Measurements from ENCODE around the gene MYO18B.
"Not testable (repeated sequence)": the region's sequence is repeated elsewhere in the genome, so short reads cannot be mapped to it uniquely, and the experiment has no call there.

The MYO18B gene

DNA sequence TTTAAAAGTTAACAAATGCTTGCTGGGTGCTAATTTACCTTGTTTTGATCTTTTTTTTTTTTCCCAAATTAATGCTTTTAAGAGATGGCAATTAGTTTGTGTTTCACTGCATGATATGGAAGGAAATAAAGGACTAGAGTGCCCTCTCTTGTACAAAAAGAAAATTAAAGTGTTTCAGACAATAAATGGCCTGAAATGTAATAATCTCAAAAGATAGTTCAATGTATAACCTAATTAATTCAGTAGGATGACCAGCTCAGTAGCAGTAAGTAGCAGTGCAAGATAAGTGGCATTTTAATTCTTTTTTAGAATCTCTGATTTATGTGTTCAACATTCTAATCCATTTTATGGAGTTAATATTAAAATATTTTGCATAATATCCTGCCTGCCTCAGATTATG, 39.9 kb upstream of the MYO18B start:
- no peak overlapping the region for H3K4me3 ChIP-seq (ENCODE audit: low read length)

DNA sequence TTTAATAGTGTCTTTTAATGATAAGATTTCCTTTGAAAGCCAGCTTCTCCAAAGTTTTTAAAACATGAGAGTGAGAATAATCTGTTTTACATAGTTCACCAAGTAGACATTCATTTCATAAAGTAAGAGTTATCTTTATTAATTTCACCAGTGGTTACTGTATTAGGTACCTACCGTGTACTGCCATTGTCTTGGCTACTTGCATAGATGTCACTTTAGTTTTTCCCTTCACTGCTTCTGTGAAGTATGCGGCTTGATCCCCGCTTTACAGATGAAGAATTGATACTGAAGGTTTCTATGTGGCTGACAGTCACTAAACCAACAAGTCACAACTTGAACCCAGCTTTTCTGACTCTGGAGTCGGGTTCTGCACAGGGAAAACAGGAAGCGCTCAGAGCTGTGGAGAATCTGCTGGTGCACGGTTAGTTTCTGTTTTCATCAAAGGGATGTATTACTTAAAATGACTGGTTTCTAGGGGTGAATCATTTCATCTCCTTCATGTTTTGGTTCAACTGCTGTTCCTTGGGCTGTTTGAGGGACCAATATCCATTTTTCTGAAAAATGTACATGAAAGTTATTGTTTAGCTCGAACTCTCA, 39.3 kb upstream of the MYO18B start:
- no peak for TF ChIP-seq ZNF274 (IDR thresholded peaks at IDR 0.05; ENCODE audit: low read depth, low read length)
- H3K4me3 ChIP-seq (ENCODE audit: low read length), result no peak overlapping the region

More for the DNA sequence above, 39.9 kb upstream of the MYO18B start:
- TF ChIP-seq ZNF274 (IDR thresholded peaks at IDR 0.05; ENCODE audit: low read depth, low read length), result no peak

DNA sequence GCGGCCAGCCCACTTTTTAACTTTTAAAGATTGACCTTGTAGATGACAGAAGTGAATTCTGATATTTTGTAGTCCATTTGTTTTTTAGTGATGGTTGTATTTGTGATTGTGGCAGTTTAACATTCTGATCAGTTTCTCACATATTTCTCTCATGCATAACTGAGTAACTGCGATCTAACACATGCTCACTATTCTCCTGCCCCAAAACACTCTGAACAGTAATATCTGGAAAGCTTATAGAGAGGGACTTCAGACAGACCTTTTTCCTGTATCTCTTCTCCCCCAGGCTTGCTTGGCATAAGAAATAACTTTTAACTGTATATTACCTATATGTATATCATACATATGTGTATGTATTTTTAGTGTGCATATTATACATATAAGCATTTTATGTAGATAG, 37.3 kb upstream of the MYO18B start:
- no peak overlapping the region for H3K4me3 ChIP-seq (ENCODE audit: low read length)
- no peak for TF ChIP-seq ZNF274 (IDR thresholded peaks at IDR 0.05; ENCODE audit: low read depth, low read length)

DNA sequence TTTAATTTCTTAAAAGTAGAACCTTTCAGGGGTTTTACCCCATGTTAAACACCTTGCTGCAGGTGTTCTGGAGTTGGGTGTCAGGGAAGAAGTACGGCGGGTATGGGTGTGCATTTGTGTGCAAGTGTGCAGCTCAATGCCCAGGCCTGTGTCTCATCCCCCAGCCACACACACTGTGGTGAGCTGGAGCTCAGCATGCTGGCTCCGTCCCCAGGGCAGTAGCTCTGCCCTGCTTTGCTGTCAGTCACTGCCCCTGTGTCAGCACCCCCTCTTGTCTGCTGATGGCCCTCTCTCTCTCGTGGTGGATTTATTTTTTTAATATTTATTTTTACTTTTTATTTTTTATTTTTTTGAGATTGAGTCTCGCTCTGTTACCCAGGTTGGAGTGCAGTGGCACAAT, 35.8 kb upstream of the MYO18B start:
- no peak overlapping the region for H3K4me3 ChIP-seq (ENCODE audit: low read length)
- no peak for TF ChIP-seq ZNF274 (IDR thresholded peaks at IDR 0.05; ENCODE audit: low read depth, low read length)

DNA sequence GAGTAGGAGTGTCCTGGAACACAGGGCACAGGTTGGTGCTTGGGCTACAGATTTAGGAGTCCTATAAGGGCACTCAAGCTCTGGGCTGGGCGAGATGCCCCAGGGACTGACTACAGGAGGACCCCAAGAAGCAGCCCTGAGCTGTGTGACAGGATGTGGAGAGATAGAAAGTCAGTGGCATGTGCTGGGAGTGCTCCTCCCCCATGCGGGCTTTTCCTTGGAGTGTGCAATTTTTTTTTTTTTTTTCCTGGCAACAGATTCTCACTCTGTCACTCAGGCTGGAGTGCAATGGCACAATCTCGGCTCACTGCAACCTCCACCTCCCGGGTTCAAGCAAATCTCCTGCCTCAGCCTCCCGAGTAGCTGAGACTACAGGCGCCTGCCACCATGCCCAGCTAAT, 33.6 kb upstream of the MYO18B start:
- H3K4me3 ChIP-seq (ENCODE audit: low read length), result not testable (repeated sequence)

DNA sequence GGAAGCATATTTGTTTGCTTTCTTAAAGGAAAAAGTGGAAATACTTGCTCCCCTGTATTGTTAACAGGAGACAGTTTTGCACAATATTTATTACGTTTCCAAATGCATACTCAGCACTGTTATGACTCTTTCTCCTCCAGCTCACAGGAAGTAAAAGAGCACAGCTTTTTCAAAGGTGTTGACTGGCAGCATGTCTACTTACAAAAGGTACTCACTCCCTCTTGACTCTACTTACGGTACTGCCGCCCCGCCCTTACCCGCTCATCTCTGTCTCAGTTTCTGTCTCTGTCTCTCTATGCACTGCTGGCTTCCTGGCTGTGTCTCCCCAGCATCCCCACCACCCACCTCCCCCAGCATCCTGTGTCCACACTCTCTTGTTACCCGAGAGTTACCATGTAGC, 32.2 kb upstream of the MYO18B start:
- no peak for TF ChIP-seq ZNF274 (IDR thresholded peaks at IDR 0.05; ENCODE audit: low read depth, low read length)
- no peak overlapping the region for H3K4me3 ChIP-seq (ENCODE audit: low read length)

DNA sequence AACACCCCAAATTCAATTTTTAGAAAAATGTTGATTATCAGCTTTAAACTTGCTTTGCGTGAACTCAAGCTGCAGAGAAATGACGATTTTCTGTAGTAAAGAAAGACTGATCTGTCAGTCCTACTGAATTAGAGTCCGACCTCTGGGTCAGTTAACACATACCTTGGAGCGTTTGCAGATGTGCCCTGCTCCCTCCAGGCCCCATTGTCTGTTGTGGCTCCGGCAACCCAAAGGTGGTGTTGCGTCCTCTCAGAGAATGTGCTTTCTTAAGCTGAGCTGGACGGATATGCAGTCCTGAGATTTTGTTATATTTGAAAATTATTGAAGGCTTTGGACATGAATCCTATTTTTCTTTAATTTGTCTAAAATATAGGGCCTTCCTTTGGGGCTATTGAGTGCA, 31.5 kb upstream of the MYO18B start:
- no peak overlapping the region for H3K4me3 ChIP-seq (ENCODE audit: low read length)
- TF ChIP-seq ZNF274 (IDR thresholded peaks at IDR 0.05; ENCODE audit: low read depth, low read length), result no peak

DNA sequence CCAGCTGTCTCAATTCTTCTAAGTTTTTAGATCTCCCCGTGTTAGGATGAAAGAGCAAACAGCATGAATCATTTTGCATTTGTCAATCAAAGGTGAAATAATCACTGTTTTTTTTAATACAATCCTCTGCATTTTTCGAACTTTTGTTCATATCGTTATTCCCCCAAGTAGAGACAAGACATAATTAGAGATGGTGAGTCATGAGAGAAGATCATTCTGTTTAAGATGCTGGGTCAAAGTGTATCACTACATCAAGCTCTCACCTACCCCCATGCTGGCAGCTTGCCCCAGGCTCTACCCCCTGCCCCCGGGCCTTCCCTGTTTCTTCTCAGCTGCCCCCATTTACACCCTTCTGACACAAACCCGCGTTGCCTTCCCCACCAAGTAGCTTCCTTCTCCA, 30.5 kb upstream of the MYO18B start:
- no peak for TF ChIP-seq ZNF274 (IDR thresholded peaks at IDR 0.05; ENCODE audit: low read depth, low read length)
- H3K4me3 ChIP-seq (ENCODE audit: low read length), result no peak overlapping the region

DNA sequence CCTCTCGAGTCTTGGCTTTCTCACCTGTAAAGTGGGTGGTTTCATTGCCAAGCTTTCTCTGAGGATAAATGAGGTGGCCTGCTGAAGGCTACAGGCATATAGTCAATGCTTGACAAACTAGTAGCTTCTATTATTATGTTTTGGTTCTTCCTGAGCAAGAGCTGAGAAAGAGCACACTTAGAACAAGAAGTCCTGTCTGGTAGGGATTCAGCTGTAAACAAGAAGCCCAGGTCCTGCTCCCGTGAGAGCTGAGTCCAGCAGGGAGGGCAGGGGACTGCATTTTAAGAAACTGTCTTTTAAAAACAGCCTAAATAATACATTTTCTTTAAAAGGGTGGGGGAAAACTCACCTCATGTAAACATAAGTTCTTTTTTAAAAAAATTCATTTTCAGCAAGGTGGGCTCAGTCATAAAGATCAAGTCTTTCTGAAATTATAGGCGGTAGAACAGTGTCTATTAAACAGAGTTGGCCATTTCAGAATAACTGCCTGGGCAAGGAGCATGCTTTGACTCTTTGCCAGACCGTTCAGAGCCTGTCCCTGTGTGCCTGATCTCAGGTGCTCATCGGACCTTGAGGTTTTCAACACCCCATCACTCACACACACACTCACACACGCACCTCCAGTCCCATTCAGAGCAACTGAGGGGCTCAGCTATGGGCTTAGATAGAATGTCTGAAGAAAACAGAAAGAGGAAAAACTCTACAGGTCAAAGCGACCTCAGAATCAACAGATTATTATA, 29.2 kb upstream of the MYO18B start:
- H3K4me3 ChIP-seq (ENCODE audit: low read length), result no peak overlapping the region
- TF ChIP-seq ZNF274 (IDR thresholded peaks at IDR 0.05; ENCODE audit: low read depth, low read length), result no peak

DNA sequence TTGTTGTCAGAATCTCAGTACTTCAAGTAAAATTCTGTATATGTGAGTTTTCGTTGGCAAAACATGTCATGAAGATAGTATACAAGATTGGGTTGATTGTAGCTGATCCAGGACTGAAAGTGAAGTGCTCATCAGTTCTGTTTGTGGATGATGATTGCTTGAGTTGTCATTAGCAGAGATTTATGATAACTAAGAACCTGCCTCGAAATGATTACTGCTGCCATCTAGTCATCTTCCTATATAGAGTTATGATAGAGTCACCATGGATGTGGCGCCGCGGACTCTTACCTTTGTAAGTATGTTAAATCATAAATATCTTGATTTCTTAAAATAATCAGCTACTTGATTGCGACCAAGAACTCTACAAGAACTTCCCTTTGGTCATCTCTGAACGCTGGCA, 27.9 kb upstream of the MYO18B start:
- H3K4me3 ChIP-seq (ENCODE audit: low read length), result no peak overlapping the region
- TF ChIP-seq ZNF274 (IDR thresholded peaks at IDR 0.05; ENCODE audit: low read depth, low read length), result no peak

DNA sequence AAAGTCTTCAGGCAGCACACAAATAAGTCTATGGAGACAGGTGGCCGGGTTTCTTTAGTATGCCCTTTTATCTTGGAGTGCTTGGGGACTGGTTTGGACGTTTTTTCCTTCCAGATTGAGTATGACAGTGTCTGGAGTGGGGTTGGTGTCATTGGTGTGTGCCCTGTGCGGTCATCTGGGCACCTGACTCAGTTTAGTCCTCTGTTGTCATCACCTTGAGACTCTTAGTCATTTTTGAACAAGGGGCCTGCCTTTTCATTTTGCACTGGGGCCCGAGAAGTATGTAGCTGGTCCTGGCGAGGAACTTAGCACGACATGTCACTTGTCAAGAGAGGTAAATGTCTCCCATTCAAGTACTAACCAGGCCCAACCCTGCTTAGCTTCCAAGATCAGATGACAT, 27.2 kb upstream of the MYO18B start:
- H3K4me3 ChIP-seq (ENCODE audit: low read length), result no peak overlapping the region
- TF ChIP-seq ZNF274 (IDR thresholded peaks at IDR 0.05; ENCODE audit: low read depth, low read length), result no peak

DNA sequence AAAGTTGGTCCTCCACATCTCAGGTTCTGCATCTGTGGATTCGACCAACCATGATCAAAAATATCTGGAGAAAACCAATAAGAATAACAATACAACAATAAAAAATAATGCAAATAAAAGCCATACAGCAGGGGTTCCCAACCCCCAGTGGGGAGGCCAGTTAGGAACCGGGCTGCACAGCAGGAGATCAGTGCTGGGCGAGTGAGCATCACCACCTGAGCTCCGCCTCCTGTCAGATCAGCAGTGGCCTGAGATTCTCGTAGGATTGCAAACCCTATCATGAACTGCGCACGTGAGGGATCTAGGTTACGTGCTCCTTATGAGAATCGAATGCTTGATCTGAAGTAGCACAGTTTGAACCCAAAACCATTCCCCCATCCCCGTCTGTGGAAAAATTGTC, 25.4 kb upstream of the MYO18B start:
- no peak for TF ChIP-seq ZNF274 (IDR thresholded peaks at IDR 0.05; ENCODE audit: low read depth, low read length)
- H3K4me3 ChIP-seq (ENCODE audit: low read length), result no peak overlapping the region

DNA sequence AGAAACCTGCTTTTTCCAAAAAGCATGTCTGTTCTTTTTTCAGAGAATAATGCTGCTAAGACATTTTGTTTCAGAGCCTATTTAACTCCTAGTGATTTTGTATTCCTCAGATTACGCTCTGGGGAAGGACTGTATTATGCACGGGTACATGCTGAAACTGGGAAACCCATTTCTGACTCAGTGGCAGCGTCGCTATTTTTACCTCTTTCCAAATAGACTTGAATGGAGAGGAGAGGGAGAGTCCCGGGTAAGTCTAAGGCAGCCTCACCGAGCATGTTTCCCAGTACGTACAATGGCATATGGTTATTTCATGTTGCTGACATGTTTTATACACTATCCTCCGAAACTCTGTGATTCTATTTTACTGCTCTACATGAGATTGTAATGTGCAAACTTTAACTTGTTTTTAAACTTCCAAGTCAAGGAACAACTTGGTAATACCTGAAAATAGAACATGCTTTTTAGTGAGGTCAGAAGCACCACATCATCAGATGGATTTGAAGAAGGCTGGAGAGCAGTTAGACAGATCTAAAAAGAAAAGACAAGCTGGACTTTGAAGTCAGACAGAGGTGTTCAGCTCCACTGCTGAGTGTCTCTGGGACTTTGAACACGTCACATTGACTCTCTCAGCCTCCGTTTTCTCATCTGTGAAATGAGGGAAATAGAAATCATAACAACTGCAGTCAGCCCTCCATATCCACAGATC, 23.7 kb upstream of the MYO18B start:
- no peak overlapping the region for H3K4me3 ChIP-seq (ENCODE audit: low read length)
- TF ChIP-seq ZNF274 (IDR thresholded peaks at IDR 0.05; ENCODE audit: low read depth, low read length), result no peak

DNA sequence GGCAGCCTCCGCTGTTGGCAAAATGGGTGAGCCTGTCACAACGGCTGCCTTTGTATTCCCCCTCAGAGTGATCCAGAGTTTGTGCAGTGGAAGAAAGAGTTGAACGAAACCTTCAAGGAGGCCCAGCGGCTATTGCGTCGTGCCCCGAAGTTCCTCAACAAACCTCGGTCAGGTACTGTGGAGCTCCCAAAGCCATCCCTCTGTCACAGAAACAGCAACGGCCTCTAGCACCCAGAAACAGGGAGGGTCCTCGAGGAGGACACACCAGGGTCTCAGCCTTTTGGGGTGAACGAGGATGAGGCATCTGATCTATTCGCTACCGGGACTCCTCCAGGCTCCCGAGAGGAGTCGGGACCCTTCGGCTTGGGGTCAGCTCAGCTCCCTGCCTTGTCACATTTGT, 19.8 kb upstream of the MYO18B start:
- TF ChIP-seq ZNF274 (IDR thresholded peaks at IDR 0.05; ENCODE audit: low read depth, low read length), result no peak
- H3K4me3 ChIP-seq (ENCODE audit: low read length), result no peak overlapping the region

DNA sequence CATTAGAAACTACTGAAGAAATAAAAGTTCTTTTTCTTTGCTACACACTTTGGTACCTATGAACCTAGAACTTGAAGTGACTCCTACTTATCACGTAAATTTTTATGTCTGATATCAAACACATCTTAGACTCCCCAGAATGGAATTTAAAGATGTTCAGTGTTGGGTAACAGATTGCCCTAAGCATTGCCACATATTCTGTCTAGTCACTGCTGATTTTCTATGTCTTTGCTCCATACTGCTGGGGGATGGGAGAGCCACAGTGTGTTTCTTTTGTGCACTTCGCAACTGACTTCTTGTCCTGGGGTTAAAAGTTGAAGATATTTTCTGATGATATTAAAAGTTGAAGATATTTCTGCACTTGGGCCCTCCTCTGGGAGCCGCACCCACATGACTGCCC, 19.4 kb upstream of the MYO18B start:
- TF ChIP-seq ZNF274 (IDR thresholded peaks at IDR 0.05; ENCODE audit: low read depth, low read length), result no peak
- H3K4me3 ChIP-seq (ENCODE audit: low read length), result no peak overlapping the region
